Liver (tissue), 9 donors: ENCODE measurements around the gene MRPL9. TPM values are rescaled to one million over a fixed set of nuclear protein-coding genes. Genes with fewer than 3 reads are reported as not detected.

Experiments used
- DNase-seq: peaks from one replicate; pipeline ENCODE4 v3.0.0-alpha.2; 2017; ENCODE audit warnings: low spot score
- H3K27ac ChIP-seq, 2 donors: one replicate each; pipeline ENCODE4 v1.7.0; 2013; ENCODE audit warnings: inconsistent platforms in 2 of 2, low read length in 2 of 2, control low read depth in 1 of 2, low read depth in 1 of 2, mild to moderate bottlenecking in 1 of 2
- H3K27me3 ChIP-seq, 4 donors: one replicate each; pipeline versions ENCODE4 v1.6.1 to v1.7.0; 2013; ENCODE audit warnings: low read length in 3 of 4, inconsistent platforms in 1 of 4, mild to moderate bottlenecking in 1 of 4, moderate library complexity in 1 of 4; ENCODE audit not compliant: control insufficient read depth in 4 of 4, insufficient read depth in 4 of 4
- H3K36me3 ChIP-seq, 4 donors: one replicate each; pipeline versions ENCODE4 v1.6.1 to v1.7.0; 2013; ENCODE audit warnings: low read length in 3 of 4, mild to moderate bottlenecking in 3 of 4, low read depth in 1 of 4, moderate library complexity in 1 of 4; ENCODE audit not compliant: control insufficient read depth in 4 of 4, insufficient read depth in 3 of 4
- H3K4me1 ChIP-seq, 4 donors: one replicate each; pipeline versions ENCODE4 v1.6.1 to v1.7.0; 2013; ENCODE audit warnings: low read length in 3 of 4, mild to moderate bottlenecking in 3 of 4, moderate library complexity in 1 of 4; ENCODE audit not compliant: control insufficient read depth in 4 of 4, insufficient read depth in 4 of 4
- H3K4me3 ChIP-seq, 3 donors: one replicate each; pipeline versions ENCODE4 v1.6.1 to v1.7.0; 2013; ENCODE audit warnings: low read length in 3 of 3, control low read depth in 1 of 3, low read depth in 1 of 3, mild to moderate bottlenecking in 1 of 3
- H3K9ac ChIP-seq, 2 donors: one replicate each; pipeline ENCODE4 v1.7.0; 2013; ENCODE audit warnings: low read length in 2 of 2, mild to moderate bottlenecking in 2 of 2, moderate library complexity in 2 of 2, control low read depth in 1 of 2, low read depth in 1 of 2
- H3K9me3 ChIP-seq, 4 donors: one replicate each; pipeline versions ENCODE4 v1.6.1 to v1.7.0; 2013; ENCODE audit warnings: low read length in 3 of 4; ENCODE audit not compliant: control insufficient read depth in 4 of 4
- EGR1 ChIP-seq, 2 donors: IDR thresholded peaks; 2 replicates each; pipeline ENCODE4 v1.6.1; 2016 to 2018; ENCODE audit warnings: antibody characterized with exemption in 2 of 2, low read depth in 2 of 2
- FOXA1 ChIP-seq: IDR thresholded peaks from 2 replicates; pipeline ENCODE4 v1.6.1; 2016; ENCODE audit warnings: antibody characterized with exemption
- GABPA ChIP-seq, 2 donors: IDR thresholded peaks in 1 of 2; conservative IDR thresholded peaks in 1 of 2; 2 replicates each; pipeline ENCODE4 v1.6.1; 2016; ENCODE audit warnings: antibody characterized with exemption in 2 of 2, mild to moderate bottlenecking in 1 of 2, moderate library complexity in 1 of 2
- HNF4A ChIP-seq, 2 donors: conservative IDR thresholded peaks; 2 replicates each; pipeline ENCODE4 v1.6.1; 2016; ENCODE audit warnings: antibody characterized with exemption in 2 of 2, mild to moderate bottlenecking in 2 of 2
- HNF4G ChIP-seq: IDR thresholded peaks from 2 replicates; pipeline ENCODE4 v1.6.1; 2016; ENCODE audit warnings: antibody characterized with exemption
- JUND ChIP-seq, 2 donors: IDR thresholded peaks; 2 replicates each; pipeline ENCODE4 v1.6.1; 2016; ENCODE audit warnings: antibody characterized with exemption in 2 of 2
- MAX ChIP-seq: IDR thresholded peaks from 2 replicates; pipeline ENCODE4 v1.6.1; 2016; ENCODE audit warnings: antibody characterized with exemption
- NR2F2 ChIP-seq: IDR thresholded peaks from 2 replicates; pipeline ENCODE4 v1.6.1; 2016; ENCODE audit warnings: antibody characterized with exemption
- RAD21 ChIP-seq, 2 donors: IDR thresholded peaks; 2 replicates each; pipeline ENCODE4 v1.6.1; 2016; ENCODE audit warnings: antibody characterized with exemption in 2 of 2, mild to moderate bottlenecking in 2 of 2
- RXRA ChIP-seq, 2 donors: IDR thresholded peaks; 2 replicates each; pipeline ENCODE4 v1.6.1; 2017 to 2018; ENCODE audit warnings: antibody characterized with exemption in 2 of 2, mild to moderate bottlenecking in 1 of 2
- SP1 ChIP-seq: IDR thresholded peaks from 2 replicates; pipeline ENCODE4 v1.6.1; 2018; ENCODE audit warnings: antibody characterized with exemption, mild to moderate bottlenecking
- TAF1 ChIP-seq: conservative IDR thresholded peaks from 2 replicates; pipeline ENCODE4 v1.6.1; 2016; ENCODE audit warnings: antibody characterized with exemption, mild to moderate bottlenecking
- YY1 ChIP-seq: IDR thresholded peaks from 2 replicates; pipeline ENCODE4 v1.6.1; 2016; ENCODE audit warnings: antibody characterized with exemption, mild to moderate bottlenecking
- ZBTB33 ChIP-seq: IDR thresholded peaks from 2 replicates; pipeline ENCODE4 v1.6.1; 2016; ENCODE audit warnings: antibody characterized with exemption
- WGBS: extraction: QIAGEN DNeasy Blood & Tissue Kit; methylation state at CpG from one replicate; pipeline ENCODE4 v1.1.7; 2013; 5-methylcytosine and 5-hydroxymethylcytosine counted together
- polyA plus RNA-seq, 2 donors: library from polyadenylated mRNA; stranded (reverse) in 1 of 2; unstranded in 1 of 2; fragments of 200-250 nt in 1 of 2; fragments of >200 nt in 1 of 2; fragmentation: Nextera tagmentation in 1 of 2; extraction: Ambion mirVana in 1 of 2; gene quantifications; one replicate each; pipeline versions ENCODE4 v1.2.1 to v1.2.3, GENCODE V29; 2013 to 2015
- total RNA-seq, 2 donors: library from RNA; depleted of rRNA; stranded (reverse); fragments of >200 nt; gene quantifications; one replicate each; pipeline ENCODE4 v1.2.3, GENCODE V29; 2014
- TF ChIP-seq, protein P1 (sequence below): IDR thresholded peaks from 2 replicates; pipeline ENCODE4 v1.6.1; 2016; ENCODE audit warnings: antibody characterized with exemption, mild to moderate bottlenecking
- TF ChIP-seq, protein P2 (sequence below): IDR thresholded peaks from 2 replicates; pipeline ENCODE4 v1.6.1; 2016; ENCODE audit warnings: antibody characterized with exemption
- TF ChIP-seq, protein P3 (sequence below): fragments of 150-350 bp; IDR thresholded peaks from 2 replicates; pipeline ENCODE4 v1.5.1; 2017; ENCODE audit warnings: improper control_type of control experiment, low read depth, low read length; ENCODE audit not compliant: missing input control
- donor health status: healthy.
- donor health status: healthy.
- donor health status: healthy.
- donor health status: healthy.
- donor health status: healthy.

MRPL9 gene
- total and polyA plus RNA-seq, 4 donors = 22.5 to 43.5 (median 31.6) TPM

DNA sequence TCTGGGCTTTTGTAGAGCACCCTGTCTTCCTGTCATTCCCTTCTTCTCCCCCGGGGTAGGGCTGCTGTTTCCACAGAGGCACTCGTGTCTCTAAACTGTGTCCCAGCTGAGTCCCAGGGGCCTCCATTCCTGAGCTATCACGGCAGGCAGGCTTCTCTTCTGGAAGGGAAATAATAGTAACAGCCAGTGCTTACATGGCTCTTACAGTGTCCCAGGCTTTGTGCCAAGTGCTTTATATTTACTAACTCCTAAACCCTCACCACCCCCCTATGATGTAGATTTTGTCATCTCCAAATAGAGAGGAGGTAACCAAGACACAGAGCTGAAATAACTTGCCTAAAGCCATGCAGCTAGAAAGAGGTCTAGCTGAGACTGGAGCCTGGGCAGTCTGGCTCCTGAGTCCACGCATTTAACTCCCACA lies 45.3 kb downstream of the MRPL9 start:
- H3K27me3 ChIP-seq = peaks cover 0 to 2% (median 0%) of the 10 kb centered on the region in 4 donors
- H3K4me1 ChIP-seq = peaks cover 4 to 23% (median 15%) of the 10 kb centered on the region in 4 donors
- TF ChIP-seq EGR1 (IDR thresholded peaks at IDR 0.05; ENCODE audit: low read depth in 2 of 2) = no peak
- no peak for TF ChIP-seq SP1
- TF ChIP-seq TAF1 = no peak
- no peak for TF ChIP-seq JUND (IDR thresholded peaks at IDR 0.05)
- no peak for TF ChIP-seq HNF4A (conservative IDR thresholded peaks at IDR 0.05)
- TF ChIP-seq GABPA (IDR thresholded peaks at IDR 0.05 in 1 of 2, conservative IDR thresholded peaks at IDR 0.05 in 1 of 2) = no peak
- no peak for TF ChIP-seq HNF4G
- TF ChIP-seq YY1 = no peak
- TF ChIP-seq ZBTB33 = no peak
- TF ChIP-seq MAX = no peak
- TF ChIP-seq, protein P1, sequence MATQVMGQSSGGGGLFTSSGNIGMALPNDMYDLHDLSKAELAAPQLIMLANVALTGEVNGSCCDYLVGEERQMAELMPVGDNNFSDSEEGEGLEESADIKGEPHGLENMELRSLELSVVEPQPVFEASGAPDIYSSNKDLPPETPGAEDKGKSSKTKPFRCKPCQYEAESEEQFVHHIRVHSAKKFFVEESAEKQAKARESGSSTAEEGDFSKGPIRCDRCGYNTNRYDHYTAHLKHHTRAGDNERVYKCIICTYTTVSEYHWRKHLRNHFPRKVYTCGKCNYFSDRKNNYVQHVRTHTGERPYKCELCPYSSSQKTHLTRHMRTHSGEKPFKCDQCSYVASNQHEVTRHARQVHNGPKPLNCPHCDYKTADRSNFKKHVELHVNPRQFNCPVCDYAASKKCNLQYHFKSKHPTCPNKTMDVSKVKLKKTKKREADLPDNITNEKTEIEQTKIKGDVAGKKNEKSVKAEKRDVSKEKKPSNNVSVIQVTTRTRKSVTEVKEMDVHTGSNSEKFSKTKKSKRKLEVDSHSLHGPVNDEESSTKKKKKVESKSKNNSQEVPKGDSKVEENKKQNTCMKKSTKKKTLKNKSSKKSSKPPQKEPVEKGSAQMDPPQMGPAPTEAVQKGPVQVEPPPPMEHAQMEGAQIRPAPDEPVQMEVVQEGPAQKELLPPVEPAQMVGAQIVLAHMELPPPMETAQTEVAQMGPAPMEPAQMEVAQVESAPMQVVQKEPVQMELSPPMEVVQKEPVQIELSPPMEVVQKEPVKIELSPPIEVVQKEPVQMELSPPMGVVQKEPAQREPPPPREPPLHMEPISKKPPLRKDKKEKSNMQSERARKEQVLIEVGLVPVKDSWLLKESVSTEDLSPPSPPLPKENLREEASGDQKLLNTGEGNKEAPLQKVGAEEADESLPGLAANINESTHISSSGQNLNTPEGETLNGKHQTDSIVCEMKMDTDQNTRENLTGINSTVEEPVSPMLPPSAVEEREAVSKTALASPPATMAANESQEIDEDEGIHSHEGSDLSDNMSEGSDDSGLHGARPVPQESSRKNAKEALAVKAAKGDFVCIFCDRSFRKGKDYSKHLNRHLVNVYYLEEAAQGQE = no peak
- TF ChIP-seq RXRA (IDR thresholded peaks at IDR 0.05) = no peak
- no peak for TF ChIP-seq NR2F2
- no peak for TF ChIP-seq FOXA1
- TF ChIP-seq, protein P2, sequence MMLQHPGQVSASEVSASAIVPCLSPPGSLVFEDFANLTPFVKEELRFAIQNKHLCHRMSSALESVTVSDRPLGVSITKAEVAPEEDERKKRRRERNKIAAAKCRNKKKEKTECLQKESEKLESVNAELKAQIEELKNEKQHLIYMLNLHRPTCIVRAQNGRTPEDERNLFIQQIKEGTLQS = no peak
- TF ChIP-seq, protein P3, sequence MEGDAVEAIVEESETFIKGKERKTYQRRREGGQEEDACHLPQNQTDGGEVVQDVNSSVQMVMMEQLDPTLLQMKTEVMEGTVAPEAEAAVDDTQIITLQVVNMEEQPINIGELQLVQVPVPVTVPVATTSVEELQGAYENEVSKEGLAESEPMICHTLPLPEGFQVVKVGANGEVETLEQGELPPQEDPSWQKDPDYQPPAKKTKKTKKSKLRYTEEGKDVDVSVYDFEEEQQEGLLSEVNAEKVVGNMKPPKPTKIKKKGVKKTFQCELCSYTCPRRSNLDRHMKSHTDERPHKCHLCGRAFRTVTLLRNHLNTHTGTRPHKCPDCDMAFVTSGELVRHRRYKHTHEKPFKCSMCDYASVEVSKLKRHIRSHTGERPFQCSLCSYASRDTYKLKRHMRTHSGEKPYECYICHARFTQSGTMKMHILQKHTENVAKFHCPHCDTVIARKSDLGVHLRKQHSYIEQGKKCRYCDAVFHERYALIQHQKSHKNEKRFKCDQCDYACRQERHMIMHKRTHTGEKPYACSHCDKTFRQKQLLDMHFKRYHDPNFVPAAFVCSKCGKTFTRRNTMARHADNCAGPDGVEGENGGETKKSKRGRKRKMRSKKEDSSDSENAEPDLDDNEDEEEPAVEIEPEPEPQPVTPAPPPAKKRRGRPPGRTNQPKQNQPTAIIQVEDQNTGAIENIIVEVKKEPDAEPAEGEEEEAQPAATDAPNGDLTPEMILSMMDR = no peak
- TF ChIP-seq RAD21 (IDR thresholded peaks at IDR 0.05) = no peak
- H3K4me3 ChIP-seq = no peak overlapping the region
- H3K9me3 ChIP-seq = no peaks in the 10 kb centered on the region
- H3K27ac ChIP-seq = no peak overlapping the region
- DNase-seq = no peak
- H3K9ac ChIP-seq = no peak overlapping the region
- H3K36me3 ChIP-seq = no peaks in the 10 kb centered on the region
- WGBS = 59% methylated on average over 4 of the region's 4 CpGs
